SK-N-MC (cell line): ENCODE data around the gene UGT1A9.

Experiments
- DNase-seq: peaks from one replicate; pipeline ENCODE4 v3.0.0-alpha.2; 2011; ENCODE audit warnings: low read depth, low spot score
- H3K27ac ChIP-seq: fragments of 200-600 bp; sonication (generic); 2 replicates; pipeline ENCODE4 v1.5.1; 2016; ENCODE audit warnings: mixed run types
- H3K36me3 ChIP-seq: fragments of 200-600 bp; sonication (generic); 2 replicates; pipeline ENCODE4 v1.6.1; 2017; ENCODE audit warnings: antibody characterized with exemption, low read length, mixed read lengths; ENCODE audit not compliant: insufficient read depth
- H3K4me3 ChIP-seq: fragments of 200-600 bp; sonication (generic); 2 replicates; pipeline ENCODE4 v1.5.1; 2016
- H3K9ac ChIP-seq: fragments of 200-600 bp; sonication (generic); 2 replicates; pipeline ENCODE4 v1.8.0; 2017; ENCODE audit warnings: mixed run types, mixed read lengths; ENCODE audit not compliant: insufficient read length
- H3K9me3 ChIP-seq: fragments of 200-600 bp; sonication (generic); 2 replicates; pipeline ENCODE4 v1.6.1; 2017; ENCODE audit warnings: low read depth, mild to moderate bottlenecking, antibody characterized with exemption, low read length, moderate library complexity, mixed read lengths
- EZH2 ChIP-seq: fragments of 200-600 bp; sonication (generic); IDR thresholded peaks from one replicate; pipeline ENCODE4 v1.6.1; 2017; ENCODE audit warnings: antibody characterized with exemption
- FOXP2 ChIP-seq: optimal IDR thresholded peaks from 2 replicates; pipeline ENCODE3; 2011; ENCODE audit warnings: mild to moderate bottlenecking, moderate library complexity; ENCODE audit not compliant: insufficient read depth; ENCODE audit errors: extremely low read length, control extremely low read depth
- POLR2AphosphoS5 ChIP-seq: IDR thresholded peaks from 2 replicates; pipeline ENCODE4 v1.6.1; 2012; ENCODE audit warnings: mild to moderate bottlenecking, low read depth, low read length, borderline replicate concordance

The UGT1A9 gene

DNA sequence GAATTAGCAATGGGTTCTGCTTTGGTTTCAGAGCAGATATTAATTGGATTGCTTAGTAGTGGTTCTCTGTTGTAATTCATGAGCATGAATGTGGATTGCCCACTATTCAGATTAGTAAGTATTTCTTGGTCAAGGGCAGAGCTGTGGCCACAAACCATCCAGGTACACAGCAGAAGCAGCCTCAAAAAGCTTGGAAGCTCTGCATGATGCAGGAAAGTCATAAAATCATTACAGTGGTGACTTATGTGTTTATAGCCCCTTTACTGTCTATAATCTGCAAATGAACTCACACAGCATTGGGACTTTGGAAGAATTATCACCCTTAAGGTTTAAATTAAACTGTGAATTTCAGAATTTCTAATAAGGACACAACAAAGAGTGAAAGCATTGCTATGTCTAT, 86.4 kb downstream of the UGT1A9 start:
- TF ChIP-seq POLR2AphosphoS5: no peak
- TF ChIP-seq FOXP2: no peak
- TF ChIP-seq EZH2: no peak
- Histone ChIP-seq H3K4me3 (no peak overlapping the region), H3K36me3 (no peaks in the 10 kb centered on the region)

DNA sequence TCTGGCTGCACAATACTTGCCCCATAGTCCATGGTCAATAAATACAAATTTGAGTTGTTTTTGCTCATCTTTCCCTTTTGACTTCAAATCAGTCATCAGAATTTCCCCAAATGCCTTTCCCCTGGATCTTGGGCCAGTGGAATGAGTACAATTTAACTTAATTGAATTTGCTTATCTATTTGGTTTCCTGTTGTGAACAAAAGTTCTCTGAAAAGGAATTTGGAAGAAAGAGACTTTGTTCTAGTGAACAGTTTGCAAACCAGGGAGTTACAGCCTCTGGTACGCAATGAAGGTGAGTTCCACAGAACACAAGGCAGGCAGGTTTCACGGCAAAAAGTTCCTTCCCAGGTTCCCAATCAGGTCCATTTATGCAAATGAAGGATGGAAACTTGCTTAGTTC, 87.2 kb downstream of the UGT1A9 start:
- H3K27ac ChIP-seq: no peak overlapping the region
- H3K4me3 ChIP-seq: no peak overlapping the region
- TF ChIP-seq EZH2 (no peak), FOXP2 (no peak), POLR2AphosphoS5 (no peak)
- H3K9ac ChIP-seq: no peak overlapping the region
- DNase-seq: no peak
- H3K36me3 ChIP-seq: no peaks in the 10 kb centered on the region
- H3K9me3 ChIP-seq: no peaks in the 10 kb centered on the region

More for the DNA sequence above, 86.4 kb downstream of the UGT1A9 start:
- no peak overlapping the region for H3K9ac ChIP-seq
- H3K9me3 ChIP-seq: no peaks in the 10 kb centered on the region
- no peak for DNase-seq
- H3K27ac ChIP-seq: no peak overlapping the region

DNA sequence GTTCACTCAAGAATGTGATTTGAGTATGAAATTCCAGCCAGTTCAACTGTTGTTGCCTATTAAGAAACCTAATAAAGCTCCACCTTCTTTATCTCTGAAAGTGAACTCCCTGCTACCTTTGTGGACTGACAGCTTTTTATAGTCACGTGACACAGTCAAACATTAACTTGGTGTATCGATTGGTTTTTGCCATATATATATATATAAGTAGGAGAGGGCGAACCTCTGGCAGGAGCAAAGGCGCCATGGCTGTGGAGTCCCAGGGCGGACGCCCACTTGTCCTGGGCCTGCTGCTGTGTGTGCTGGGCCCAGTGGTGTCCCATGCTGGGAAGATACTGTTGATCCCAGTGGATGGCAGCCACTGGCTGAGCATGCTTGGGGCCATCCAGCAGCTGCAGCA, 88.3 kb downstream of the UGT1A9 start, which contains the start of gene UGT1A1:
Gene UGT1A1, plus strand, starts transcription at position 228 of the 400 bp plus-strand sequence. Its CDS starts 18 bp downstream, at position 246.
- no peaks in the 10 kb centered on the region for H3K36me3 ChIP-seq
- H3K9me3 ChIP-seq: no peaks in the 10 kb centered on the region
- H3K4me3 ChIP-seq: no peak within 1 kb of the TSS
- TF ChIP-seq EZH2 (no peak), FOXP2 (no peak), POLR2AphosphoS5 (no peak)
- DNase-seq: no peak
- no peak within 1 kb of the TSS for H3K9ac ChIP-seq
- no peak within 1 kb of the TSS for H3K27ac ChIP-seq

DNA sequence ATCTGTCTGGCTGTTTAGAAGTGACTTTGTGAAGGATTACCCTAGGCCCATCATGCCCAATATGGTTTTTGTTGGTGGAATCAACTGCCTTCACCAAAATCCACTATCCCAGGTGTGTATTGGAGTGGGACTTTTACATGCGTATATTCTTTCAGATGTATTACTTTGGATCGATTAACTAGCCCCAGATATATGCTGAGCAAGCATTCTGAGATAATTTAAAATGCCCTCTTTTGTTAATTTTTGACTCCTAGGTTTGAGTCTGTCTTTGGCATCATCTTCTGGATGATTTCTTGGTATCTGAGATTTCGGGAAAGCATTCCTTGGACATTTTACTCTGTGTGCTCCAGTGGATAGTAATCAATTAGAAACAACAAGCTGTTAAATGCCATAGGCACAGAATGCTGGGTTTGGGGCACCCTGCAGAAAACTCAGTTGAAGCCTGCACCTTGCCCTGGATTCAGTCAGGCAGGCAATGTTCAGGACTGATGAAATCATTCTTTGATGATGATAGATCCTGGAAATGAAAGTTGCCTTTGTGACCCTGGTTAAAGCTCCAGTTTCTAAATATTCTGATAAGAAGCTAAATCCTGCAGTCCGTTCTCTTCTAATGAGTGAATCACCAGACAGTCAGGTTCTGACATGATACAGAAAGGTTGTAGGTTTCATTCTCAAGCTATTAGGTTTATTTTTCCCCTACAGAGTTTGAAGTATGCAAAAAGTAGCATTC, 89.5 kb downstream of the UGT1A9 start:
- H3K27ac ChIP-seq: no peak overlapping the region
- H3K9me3 ChIP-seq: no peaks in the 10 kb centered on the region
- no peaks in the 10 kb centered on the region for H3K36me3 ChIP-seq
- no peak overlapping the region for H3K9ac ChIP-seq
- no peak for TF ChIP-seq FOXP2
- TF ChIP-seq POLR2AphosphoS5: no peak
- no peak for TF ChIP-seq EZH2
- no peak for DNase-seq
- no peak overlapping the region for H3K4me3 ChIP-seq

DNA sequence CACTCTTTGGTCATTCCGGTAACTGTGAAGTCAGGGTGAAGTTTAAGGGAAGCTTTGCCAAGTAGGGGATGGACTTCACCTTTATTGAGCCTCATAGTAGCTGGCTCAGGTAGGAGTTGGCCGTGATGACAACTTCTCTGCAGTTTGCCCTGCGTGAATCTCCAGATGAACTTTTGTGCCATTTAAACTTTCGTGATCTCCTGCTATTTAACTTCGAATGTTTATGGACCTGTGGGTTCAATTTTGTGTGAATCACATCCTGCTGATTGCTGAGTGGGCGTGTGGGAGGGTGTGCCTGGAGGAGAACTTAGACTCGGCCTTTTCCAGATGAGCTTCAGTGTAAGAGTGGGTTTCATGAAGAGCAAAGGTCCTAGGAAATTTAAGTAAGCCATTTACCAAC, 92.6 kb downstream of the UGT1A9 start:
- no peak for DNase-seq

DNA sequence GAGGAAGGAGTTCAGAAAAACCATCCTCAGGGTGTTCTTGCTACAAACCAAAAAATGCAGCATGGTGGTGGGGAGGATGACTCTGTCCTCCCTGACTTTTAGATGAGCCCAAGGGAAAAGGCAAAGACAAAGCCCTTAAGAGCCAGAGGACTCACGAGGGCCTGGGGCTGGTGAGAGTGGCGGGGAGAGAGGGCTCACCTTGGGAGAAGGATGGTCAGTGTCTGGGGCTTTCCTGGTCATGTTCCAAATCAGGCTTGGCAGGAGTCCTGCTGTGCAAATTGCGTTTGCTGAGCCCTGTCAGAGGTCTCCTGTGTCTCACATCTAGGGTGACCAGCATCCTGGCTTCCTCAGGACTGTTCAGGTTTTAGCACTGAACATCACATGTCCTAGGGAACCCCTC, 93.1 kb downstream of the UGT1A9 start:
- no peak overlapping the region for H3K9ac ChIP-seq
- H3K9me3 ChIP-seq: no peaks in the 10 kb centered on the region
- no peak overlapping the region for H3K27ac ChIP-seq
- no peak overlapping the region for H3K4me3 ChIP-seq
- no peaks in the 10 kb centered on the region for H3K36me3 ChIP-seq
- no peak for DNase-seq
- TF ChIP-seq POLR2AphosphoS5: no peak
- TF ChIP-seq EZH2: no peak
- TF ChIP-seq FOXP2: no peak

More for the DNA sequence above, 92.6 kb downstream of the UGT1A9 start:
- H3K27ac ChIP-seq: no peak overlapping the region
- TF ChIP-seq EZH2: no peak
- TF ChIP-seq POLR2AphosphoS5: no peak
- TF ChIP-seq FOXP2: no peak
- no peak overlapping the region for H3K4me3 ChIP-seq
- H3K9me3 ChIP-seq: no peaks in the 10 kb centered on the region
- H3K36me3 ChIP-seq: no peaks in the 10 kb centered on the region
- H3K9ac ChIP-seq: no peak overlapping the region

DNA sequence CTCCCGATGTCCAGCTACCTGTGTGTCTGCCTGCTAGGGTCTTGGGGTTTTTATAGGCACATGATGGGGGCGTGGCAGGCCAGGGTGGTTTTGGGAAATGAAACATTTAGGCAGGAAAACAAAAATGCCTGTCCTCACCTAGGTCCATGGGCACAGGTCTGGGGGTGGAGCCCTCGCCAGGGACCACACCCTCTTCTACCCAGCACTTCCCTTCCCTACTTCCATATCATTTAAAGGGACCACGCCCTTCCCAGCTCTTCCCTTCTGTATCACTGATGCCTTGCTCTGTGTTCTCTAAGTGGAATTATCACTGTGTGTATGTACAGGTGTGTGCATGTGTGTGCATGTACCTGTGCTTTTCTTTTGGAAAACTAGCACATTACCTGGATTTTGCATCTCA, 94.7 kb downstream of the UGT1A9 start:
- H3K9ac ChIP-seq: no peak overlapping the region
- H3K27ac ChIP-seq: no peak overlapping the region
- H3K36me3 ChIP-seq: no peaks in the 10 kb centered on the region
- TF ChIP-seq POLR2AphosphoS5 (no peak), FOXP2 (no peak), EZH2 (no peak)
- DNase-seq: no peak
- no peak overlapping the region for H3K4me3 ChIP-seq
- H3K9me3 ChIP-seq: no peaks in the 10 kb centered on the region

DNA sequence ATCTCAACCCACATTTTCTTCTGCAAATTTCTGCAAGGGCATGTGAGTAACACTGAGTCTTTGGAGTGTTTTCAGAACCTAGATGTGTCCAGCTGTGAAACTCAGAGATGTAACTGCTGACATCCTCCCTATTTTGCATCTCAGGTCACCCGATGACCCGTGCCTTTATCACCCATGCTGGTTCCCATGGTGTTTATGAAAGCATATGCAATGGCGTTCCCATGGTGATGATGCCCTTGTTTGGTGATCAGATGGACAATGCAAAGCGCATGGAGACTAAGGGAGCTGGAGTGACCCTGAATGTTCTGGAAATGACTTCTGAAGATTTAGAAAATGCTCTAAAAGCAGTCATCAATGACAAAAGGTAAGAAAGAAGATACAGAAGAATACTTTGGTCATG, 96.4 kb downstream of the UGT1A9 start:
- H3K4me3 ChIP-seq: no peak overlapping the region
- no peak for DNase-seq
- H3K27ac ChIP-seq: no peak overlapping the region
- H3K9ac ChIP-seq: no peak overlapping the region
- no peaks in the 10 kb centered on the region for H3K9me3 ChIP-seq
- H3K36me3 ChIP-seq: no peaks in the 10 kb centered on the region
- TF ChIP-seq FOXP2 (no peak), EZH2 (no peak), POLR2AphosphoS5 (no peak)

DNA sequence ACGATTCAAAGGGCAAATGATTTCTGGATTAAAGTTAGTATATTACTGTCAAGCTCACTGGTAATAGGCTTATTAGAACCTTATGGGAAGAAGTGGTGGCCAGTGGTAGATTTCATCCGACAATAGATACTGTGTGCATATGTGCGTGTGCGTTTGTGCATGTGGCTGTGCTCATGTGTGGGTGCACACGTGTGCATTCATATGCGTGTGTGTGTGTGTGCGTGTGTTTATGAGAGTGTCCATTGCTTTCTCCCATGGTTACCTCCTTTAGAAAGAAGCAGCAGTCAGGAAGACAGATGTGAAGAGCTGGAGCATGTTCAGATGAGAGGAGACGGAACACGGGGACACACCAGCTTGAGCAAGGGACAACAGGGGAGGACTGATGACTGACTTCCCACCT, 97.6 kb downstream of the UGT1A9 start:
- no peak for DNase-seq
- no peaks in the 10 kb centered on the region for H3K9me3 ChIP-seq
- H3K9ac ChIP-seq: no peak overlapping the region
- no peak overlapping the region for H3K4me3 ChIP-seq
- TF ChIP-seq POLR2AphosphoS5: no peak
- no peak for TF ChIP-seq FOXP2
- TF ChIP-seq EZH2: no peak
- H3K36me3 ChIP-seq: no peaks in the 10 kb centered on the region
- H3K27ac ChIP-seq: no peak overlapping the region
